Activated CD8-positive, alpha-beta memory T cell treated with anti-CD3 and anti-CD28 coated beads for 24 hours (primary cell): ENCODE results near the gene PTGR3.

Experiments
- DNase-seq: peaks from one replicate; pipeline ENCODE4 v3.0.0-alpha.2; 2020

Gene PTGR3

DNA sequence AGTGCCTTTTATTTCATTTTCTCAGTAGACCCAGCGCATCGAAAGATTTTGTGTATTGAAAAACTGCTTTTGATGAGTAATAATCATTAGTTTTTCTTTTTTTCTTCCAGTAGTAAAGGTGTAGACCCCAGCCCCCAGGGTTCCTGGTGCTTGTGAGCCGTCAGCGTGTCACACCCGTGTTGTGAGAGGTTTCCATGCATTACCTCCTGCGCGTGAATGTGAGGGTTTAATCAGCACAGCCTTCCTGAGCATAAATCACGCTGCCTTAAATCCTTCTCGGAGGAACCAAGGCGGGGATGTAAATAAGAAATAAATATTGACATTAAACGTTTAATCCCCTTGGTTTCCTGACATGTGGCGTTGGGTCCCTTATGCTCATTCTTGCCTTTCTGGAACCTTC is 26.0 kb upstream of the PTGR3 start:
- no peak for DNase-seq

DNA sequence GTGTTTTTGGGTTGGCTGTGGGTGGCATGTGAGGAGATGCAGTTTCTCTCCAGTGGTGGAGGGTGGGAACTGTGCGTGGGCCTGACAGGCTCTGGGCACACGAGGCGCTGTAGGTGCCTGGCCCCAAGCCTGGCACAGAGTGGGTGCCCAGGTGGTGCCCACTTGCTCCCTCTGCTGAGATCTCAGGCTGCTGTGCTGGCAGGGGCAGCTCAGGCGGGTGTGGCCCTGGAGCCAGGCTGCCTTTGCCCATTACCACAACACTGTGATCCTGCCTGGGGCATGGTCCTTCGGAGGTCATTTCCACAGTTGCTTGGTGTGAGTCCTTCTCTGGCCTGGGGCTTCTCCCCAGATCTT is 22.1 kb upstream of the PTGR3 start:
- DNase-seq, result no peak

DNA sequence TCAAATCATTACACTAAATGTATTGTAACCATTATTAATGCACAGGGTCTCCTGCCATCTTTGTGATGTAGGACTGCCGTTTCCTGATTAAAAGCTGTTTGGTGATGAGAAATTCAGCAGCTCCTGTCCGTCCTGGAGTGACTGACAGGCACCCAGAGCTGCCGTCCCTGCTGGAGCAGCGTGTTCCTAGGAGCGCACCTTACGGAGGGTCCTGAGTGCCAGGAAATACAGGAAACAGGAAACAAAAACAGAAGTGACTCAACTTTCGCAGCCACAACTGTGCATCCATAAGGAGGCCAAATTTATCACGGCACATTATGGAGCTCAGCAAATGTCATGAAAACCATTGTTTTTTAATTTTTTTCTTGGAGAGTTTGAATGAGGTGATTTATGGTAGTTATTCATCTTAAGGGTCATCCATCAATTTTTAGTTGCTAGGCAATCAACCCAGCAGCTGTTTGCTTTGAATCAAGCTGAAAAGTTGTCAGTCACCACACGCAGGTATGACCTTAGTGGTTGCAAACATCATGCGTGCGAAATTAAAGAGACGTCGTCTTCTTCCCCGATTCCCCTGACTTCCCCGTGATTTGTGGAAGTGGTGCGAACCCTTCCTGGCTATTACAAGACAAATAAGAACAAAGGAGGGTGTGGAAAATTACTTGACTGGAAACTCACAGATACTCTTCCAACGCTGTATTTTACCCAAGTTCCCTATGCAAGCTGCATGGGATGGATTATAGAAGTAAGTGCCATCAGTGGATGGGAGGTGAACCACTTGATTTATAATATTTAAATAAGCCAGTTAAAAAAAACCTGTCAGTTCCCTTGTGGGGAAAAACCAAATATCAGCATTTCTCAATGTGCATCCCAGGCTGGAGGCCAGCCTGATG is 21.5 kb upstream of the PTGR3 start:
- no peak for DNase-seq

DNA sequence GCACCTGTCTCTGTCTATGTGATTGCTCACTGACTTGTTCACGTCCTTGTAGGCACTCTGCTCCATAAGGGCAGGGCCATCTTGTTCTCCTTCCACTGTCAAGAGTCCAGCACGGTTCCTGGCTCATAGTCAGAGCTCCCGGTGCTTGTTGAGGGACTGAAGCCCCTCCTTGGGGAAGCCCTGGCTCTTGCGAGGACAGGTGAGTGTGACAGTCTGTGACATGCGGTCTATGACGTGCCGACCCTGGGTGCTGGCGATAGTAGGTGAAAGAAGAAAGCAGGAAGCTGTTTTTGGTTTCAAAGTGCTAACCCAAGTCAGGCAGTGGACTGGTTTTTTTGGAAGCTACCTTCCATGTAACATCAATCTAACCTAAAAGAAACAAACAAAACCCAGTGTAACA is 20.5 kb upstream of the PTGR3 start:
- DNase-seq, result no peak

DNA sequence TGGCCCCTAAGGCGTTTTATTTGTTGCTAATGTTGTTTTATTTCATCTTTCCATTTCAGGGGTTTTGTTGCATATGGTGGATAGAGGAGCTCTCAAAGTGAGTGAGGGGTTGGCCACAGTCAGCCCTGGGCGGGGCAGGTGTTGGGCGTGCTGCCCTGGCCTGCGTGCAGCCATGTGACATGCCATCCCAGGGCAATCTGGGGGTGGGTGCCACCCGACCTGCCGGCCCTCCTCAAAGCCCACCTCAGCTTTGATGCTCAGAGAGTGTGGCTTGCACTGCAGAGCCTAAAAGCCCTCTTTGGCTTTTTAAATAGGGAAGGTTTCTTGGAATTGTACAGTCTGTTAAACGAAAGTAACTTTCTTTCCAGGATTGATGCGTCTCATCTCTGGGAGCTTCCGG is 20.0 kb upstream of the PTGR3 start:
- DNase-seq, result no peak

DNA sequence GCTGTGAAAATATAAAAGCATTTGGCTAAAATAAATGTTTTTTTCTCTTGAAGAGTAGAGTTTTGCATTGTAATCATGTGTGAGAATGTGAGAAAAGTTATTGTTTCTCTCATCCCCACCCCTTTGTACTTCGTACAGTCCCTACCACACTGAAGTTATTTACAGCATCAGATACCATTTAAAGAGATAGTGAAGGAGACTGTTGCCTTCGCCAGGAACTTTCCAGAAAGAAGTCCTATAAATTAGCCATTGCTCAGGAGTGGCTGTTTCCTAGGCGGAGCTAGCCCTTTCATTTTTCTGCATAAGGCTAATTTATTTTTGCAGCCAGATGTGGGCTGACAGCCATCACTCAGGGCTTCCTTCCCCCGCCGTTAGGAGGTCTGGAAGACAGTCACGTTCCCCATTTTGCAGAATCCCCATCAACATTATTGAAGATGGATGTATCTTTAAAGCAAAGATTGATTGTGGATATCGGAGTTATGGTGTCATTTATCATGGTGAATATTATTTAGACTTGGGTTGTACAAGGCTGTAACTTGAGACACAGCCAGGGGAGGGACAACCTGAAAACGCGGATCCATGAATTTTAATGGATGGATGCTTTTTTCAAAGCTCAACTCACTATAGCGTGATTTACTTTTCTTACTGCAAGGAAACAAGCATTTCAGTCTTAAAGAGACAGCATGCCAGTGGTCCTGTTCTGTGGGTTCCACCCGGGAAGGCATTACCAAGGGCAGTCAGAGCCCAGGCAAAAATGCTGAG is 18.8 kb upstream of the PTGR3 start:
- no peak for DNase-seq

DNA sequence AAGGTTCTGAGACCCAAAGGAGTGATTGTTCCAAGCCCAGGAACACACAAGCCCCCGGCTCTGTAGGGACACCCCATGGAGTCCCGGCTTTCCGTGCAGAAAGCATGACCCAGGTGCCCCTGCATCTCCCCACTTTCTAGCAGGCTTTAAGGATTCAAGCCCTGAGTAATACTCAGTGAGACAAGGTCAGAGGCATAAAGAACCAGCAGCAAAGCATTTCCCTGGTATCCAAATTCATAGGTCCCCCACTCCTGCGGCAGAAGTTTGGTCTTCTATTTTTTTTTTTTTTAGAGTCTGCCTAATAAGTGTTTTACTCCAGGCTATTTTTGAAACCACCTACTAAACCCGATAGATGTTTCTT is 18.0 kb upstream of the PTGR3 start:
- DNase-seq, result no peak

DNA sequence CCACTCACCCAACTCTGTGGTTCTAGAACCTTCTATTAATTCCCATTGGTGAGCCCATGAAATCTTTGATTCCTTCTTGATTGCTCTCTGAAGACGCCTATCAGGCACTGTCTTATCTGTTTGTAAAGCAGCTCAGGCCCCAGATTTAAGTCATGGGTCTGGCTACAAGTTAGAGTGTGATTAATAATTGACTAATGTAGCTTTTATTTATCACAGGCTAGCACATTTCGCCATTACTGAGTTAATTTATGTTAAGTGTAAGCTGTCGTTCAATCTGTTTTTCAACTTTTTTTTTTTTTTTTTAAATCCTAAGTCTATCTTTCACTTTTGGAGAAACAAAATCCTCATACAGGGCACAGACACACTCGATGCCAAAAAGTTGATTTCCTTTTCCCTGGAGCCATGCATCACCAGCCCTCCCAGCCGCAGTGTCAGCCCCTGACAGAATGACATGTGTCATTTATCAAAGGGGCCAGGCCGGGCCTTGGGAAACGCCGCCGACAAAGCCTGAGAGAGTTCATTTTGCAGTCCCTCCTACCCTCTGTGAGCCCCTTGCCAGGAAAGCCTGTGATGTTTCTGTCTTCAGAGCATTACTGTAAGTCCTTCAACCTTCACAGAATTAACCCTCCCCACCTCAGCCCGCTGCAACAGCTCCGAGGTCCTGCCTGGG is 17.5 kb upstream of the PTGR3 start:
- DNase-seq, result no peak

DNA sequence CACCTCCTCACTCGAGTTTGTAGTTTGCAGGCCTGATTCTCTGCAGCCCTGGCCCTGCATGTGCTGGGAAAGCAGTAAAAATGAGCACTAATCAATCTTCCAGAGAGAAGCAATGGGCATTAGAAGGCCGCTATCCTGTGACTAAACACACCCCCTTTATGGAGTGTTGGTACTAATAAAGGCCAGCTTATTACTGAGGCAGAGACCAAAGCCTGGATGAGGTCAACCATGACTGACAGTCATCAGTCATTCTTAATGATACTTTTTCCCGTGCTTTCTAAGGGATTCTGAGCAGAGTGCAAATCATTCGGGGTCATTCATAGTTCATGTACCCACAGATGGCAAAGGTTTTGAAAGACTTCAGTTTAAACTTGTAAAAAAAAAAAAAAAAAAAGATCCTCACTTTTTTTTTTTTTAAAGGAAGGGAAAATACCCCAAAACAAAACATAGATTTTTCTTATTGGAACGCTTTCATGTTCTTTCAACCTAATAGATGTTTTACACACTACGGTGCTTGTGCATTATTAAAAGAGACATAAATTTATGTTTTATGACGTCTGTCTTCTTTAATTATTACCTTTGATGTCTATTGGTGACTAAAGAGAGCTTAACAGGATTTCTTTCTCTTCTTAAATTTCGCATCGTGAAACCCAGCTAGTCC is 14.9 kb upstream of the PTGR3 start:
- no peak for DNase-seq

DNA sequence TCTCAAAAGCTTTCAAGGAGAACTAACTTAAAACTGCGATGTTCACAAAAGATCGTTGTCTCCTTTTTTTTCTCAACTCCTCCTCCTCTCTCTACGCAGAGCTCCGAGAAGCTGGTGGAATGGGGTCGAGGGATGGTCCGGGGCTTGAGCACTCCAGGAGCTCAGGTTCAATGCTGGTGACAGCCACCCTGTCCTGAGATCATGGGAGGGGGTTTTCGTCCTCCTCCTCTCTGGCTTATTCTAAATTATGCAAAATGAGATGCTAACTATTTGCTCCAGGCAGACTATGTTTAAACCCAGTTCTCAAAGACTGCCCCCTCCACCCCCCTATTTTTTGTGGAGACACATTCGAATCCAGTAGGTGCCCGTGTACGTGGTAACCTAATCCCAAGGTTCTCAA is 13.5 kb upstream of the PTGR3 start:
- no peak for DNase-seq

DNA sequence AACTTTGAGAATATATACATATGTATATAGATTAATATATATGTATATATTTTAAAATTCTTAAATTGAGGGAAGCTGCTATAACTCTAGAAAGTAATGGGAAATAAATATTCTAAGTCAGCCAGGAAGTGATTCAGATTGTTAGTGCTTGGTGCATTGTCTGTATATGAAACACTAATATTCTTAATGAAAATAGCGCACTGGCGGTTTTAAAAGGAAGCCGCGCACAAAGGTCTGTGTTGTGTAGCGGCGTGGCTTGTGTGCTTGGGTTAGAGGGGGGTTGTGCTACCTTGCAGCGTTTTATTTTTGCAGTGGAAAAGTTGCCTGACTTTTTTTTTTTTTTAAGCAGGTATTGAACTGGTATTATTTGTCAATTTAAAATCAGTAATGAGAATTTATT is 13.0 kb upstream of the PTGR3 start:
- no peak for DNase-seq

DNA sequence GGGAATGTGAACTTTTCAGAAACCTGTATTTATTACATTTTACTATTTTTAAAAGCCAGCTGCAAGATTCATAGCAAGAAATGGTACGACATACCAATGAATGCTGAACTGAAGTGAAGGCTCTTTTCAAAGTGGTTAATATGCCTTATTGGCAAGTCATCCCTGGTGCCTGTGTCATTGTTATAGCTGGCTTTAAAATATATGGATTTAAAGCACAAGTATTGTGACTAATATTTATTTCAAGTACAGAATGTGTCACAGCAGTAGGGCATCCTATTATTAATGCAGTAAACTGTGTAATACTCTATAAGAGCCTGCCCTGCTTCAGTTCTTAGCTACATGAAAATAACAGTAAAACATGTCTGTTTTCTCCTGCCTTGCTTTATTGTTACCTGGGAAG is 12.5 kb upstream of the PTGR3 start:
- no peak for DNase-seq

DNA sequence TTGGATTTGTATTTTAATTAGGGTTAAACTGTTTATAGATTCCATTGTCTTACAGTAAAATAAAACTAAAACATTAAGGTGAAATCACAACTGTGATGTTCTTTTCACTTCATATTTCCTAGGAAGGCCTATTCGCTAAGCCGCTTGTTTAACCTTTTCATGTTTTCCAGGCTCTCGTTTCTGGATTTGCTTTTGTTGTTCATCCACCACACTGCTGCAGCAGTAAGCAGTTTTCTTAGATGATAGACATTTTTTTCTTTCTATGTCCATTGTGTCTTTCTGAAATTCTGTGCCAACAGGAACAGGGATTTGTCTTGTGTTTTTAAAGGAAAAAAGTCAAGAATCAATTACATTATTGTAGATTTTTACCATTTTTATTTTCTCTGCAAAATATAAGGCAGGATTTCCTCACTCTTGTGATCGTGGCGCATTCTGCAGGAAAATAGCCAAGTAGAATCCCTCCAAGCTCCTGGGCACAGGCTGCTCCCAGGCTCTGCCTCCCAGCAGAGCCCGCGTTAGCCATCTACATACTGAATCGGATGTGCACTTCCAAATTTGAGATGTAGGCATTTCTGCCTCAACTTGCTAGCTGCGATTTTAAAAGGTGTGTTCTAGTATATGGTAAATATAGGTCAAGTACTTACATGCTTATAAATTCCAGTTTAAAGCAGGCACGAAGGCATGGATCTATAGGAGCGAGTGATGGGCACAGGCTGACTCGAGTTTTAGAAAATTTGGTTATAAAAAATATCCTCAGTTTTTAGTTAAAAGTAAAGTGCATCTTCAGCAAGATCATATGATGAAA is 11.8 kb upstream of the PTGR3 start:
- DNase-seq, result no peak

DNA sequence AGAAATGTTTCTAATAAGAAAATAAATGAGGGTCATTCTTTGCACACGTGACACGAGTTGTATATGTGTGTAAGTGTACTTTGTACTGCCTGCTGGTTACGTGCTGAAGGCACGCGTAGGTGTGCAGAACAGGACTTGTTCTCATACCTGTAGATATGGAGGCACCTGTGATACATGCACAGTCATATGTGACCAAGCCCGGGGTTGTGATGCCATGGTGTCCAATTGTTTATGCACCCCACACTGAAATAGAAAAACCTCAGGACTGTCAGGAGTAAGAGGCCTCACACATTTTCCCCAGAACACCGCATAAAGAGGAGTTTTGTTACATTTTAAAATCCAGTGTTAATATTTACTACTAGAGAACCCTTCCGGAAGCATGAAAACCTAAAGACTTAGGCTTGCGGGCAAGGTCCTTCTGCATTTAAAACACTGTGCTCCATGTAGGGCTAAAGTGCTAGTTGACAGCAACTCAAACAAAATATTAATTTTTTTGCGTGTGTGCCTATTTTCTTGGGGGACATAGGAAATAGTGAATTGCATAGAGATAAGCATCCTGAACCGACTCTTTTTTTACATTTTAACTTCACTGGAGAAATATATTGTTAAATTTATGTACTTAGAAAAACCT is 10.9 kb upstream of the PTGR3 start:
- no peak for DNase-seq

DNA sequence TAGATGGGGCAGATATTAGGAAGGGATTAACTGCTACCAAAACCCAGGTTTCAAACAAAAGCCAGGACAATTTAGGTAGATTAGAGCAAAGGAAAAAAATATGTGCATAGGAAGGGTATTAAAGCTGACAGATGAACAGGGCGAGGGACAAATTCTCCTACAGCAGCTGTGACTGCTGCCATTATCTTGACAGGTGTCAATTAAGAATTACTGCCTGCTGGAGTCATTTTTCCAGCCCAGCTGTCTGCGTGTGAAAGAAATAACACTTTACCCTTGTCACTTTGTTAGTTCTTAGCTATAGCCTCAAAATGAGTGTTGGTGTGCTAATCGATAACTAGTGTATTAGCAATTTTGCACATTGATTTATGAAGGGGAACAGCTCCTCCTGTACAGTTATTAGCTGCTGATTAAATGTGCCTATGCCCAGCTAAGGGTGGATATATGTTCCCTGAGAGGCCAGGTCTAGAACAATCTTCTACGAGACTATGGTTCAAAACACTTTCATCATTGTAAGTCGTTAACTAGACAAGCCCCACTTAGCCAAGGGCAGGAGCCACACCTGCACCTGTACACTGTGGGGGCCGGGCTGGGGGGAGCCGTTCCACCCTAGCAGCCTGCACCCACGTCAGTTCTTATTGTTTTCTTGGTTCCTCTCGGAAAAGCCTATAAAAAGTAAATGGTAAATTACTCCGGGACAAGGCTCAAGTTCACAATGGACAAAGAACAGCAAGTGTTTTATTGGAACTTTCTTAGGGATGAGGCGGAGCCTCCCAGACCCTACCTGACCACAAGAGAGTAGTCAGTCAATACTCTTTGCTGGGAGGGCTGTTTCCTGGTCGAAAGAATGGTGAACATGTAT is 9.4 kb upstream of the PTGR3 start:
- no peak for DNase-seq

DNA sequence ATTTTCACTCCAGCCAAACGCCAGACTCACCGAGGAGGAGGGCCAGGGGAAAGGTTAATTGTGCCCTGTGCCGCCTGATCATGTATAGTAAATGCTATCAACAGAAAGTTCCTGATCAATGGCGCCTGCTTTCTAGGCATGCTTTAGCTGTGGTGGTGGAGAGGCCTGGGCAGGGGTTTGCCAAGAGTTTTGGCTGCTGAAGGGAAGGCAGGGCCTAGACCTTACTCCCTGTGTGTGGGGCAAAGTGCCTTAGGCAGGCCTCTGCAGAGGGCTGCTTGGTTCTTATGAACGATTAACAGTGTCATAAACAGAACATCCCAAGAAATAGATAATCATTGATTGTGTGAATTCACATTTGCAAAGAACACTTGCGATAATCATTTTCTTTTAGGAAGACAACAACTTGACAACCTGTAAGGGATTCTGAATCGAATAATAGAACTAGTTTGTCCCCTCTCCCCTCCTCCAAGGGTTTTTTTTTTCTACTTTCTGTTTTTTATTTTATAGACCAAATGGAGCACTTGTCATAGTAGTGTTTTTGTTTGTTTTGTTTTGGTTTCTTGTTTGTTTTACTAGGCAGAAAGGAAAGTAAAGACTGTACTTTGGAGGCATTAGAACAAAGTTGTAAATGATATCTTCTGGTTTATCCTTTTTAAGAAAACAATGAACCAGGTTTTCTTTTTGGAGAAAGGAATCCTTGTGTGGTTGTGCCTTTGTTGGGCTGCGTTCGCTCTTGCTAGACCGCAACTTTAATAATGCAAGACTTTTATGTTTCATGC is 8.2 kb upstream of the PTGR3 start:
- no peak for DNase-seq

DNA sequence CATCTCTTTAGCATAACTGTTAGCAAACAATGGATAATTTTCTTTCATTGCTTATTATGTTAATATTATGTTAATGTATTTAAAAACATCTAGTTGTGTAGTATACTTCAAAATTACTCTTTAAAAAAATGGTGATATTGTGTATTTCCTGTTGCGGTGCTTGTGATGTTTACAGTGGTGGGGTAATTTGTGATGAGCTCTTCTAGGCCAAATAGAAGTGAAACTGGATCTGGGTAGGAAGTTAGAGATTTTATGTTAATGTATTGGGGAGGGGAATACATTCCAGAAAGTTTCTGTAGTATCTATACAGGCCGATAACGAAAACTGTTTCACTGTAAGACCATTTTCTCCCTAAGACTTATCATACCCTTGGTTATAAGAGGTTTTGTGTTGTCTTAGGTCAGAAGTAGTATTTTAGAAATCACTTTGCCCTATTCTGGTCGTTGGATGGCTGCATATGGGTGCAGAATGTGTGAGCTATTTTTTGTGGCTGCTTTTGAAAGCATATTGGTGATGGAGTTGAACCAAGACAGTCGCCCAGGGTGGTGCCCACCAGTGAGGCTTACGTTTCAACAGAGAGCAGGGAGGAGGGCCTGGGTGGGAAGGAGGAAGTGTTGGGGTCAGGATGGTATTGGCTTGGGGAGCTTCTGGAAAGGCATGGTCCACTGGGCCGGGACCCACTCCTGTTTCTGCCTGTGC is 7.4 kb upstream of the PTGR3 start:
- no peak for DNase-seq

DNA sequence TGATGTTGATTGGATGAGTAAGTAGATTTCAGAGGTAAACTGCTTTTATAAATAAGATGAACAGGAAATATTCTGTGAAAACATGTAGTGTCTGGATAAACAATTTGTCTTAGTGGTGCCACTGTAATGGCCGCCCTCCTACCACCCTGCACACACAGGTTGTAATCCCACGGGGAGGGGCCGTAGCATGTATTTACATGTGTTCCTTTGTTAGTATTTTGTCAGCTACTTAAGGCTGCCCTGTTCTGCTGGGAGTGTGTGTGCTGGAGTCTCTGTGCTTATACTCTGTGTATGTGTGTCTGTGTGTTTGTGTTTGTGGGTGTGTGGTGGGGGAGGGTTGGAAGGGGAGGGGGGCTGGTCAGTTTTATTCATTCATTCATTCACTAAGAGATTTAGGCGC is 6.7 kb upstream of the PTGR3 start:
- no peak for DNase-seq

DNA sequence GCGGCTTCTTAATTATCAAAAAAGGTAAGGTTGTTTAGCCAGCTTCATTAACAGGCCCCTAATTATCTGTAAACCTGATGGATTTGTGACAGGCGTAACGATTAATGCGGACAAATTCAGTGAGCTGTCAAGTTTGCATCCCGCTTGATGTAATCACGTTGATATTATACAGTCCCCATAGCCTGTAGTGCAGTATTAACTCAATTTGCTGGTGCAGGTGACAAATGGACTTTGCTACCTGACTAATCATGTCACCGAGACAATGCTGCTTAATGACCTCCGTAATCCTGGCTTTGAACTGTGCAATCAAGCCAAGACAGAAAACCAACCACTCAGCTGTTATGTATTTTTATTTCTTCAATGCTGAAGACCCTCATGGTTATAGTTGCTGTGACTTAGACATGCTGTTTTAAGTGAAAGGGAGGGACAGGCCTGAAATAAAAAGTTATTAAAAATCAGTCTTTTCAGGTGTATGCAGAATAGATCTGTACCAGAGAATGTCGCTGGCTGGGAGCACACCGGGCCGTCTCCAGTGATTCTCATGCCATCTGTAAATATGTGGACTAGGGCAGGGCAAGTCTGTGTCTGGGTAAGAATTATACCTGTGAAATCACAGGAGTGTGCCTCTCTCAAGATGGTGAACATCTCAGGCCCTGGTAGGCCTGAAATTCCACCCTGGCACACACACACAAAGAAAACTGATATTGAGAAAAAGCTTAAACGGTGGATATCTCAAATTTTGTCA is 6.0 kb upstream of the PTGR3 start:
- no peak for DNase-seq
